HG02642 (cell line): ENCODE results near the gene SRRM4.

Experiments used
- ATAC-seq: cut with Tn5 transposase; IDR thresholded peaks from one replicate; pipeline ENCODE4 v1.9.1; 2021; ENCODE audit warnings: mild to moderate bottlenecking; ENCODE audit not compliant: unreplicated experiment, poor library complexity

The SRRM4 gene

GRCh38 chr12:119060847-119061796, 79.8 kb downstream of the SRRM4 start:
- no peak for ATAC-seq

GRCh38 chr12:119068129-119068856, 87.0 kb downstream of the SRRM4 start:
- ATAC-seq: no peak

GRCh38 chr12:119069147-119069642, 87.9 kb downstream of the SRRM4 start:
- ATAC-seq: no peak

- no peak for ATAC-seq
Measured at GRCh38 chr12:119071176-119071575, 89.8 kb downstream of the SRRM4 start.

- no peak for ATAC-seq
Measured at GRCh38 chr12:119071638-119072231, 90.4 kb downstream of the SRRM4 start.

- ATAC-seq: no peak
Measured at GRCh38 chr12:119072440-119072839, 91.1 kb downstream of the SRRM4 start.

GRCh38 chr12:119075222-119075787, 94.0 kb downstream of the SRRM4 start:
- ATAC-seq: no peak

GRCh38 chr12:119075918-119076317, 94.6 kb downstream of the SRRM4 start:
- ATAC-seq: no peak

- ATAC-seq: no peak
Measured at GRCh38 chr12:119079530-119079929, 98.2 kb downstream of the SRRM4 start.

GRCh38 chr12:119082016-119082415, 100.7 kb downstream of the SRRM4 start:
- no peak for ATAC-seq

- no peak for ATAC-seq
Measured at GRCh38 chr12:119082496-119082895, 101.2 kb downstream of the SRRM4 start.

- no peak for ATAC-seq
Measured at GRCh38 chr12:119088685-119089379, 107.5 kb downstream of the SRRM4 start.

GRCh38 chr12:119089380-119090013, 108.2 kb downstream of the SRRM4 start:
- ATAC-seq: no peak

GRCh38 chr12:119090276-119090675, 108.9 kb downstream of the SRRM4 start:
- no peak for ATAC-seq

- no peak for ATAC-seq
Measured at GRCh38 chr12:119090865-119091264, 109.5 kb downstream of the SRRM4 start.

GRCh38 chr12:119096429-119097202, 115.3 kb downstream of the SRRM4 start:
- ATAC-seq: no peak

GRCh38 chr12:119100933-119101332, 119.6 kb downstream of the SRRM4 start:
- ATAC-seq: no peak

- ATAC-seq: no peak
Measured at GRCh38 chr12:119102274-119102673, 120.9 kb downstream of the SRRM4 start.

- ATAC-seq: no peak
Measured at GRCh38 chr12:119102714-119103113, 121.4 kb downstream of the SRRM4 start.
